ENCODE measurements around the gene TTC7B. TPM values are rescaled to one million over a fixed set of nuclear protein-coding genes. Genes with fewer than 3 reads are reported as not detected.

Gene TTC7B
- total and polyA plus RNA-seq, 2 donors (not counting 1 experiment from before 2014, with no cell fraction given) = 0.36 to 3.2 TPM

- no peak overlapping the region for H3K27ac Mint-ChIP-seq
- 92% methylated on average over 4 of the region's 7 CpGs for WGBS (ENCODE audit: insufficient coverage)
- ATAC-seq (ENCODE audit: low read depth) = no peak
- ChIA-PET CTCF (no interaction called here), POLR2A (no interaction called here)
- Histone ChIP-seq H3K36me3 (replicated peaks in 1 of 2; ENCODE audit: control extremely low read depth in 1 of 2, control insufficient read depth in 1 of 2, extremely low read depth in 1 of 2, insufficient read depth in 2 of 2, low read length in 1 of 2) (no peaks in the 10 kb centered on the region), H3K27ac (ENCODE audit: low read length in 2 of 2) (no peak overlapping the region), H3K4me1 (ENCODE audit: control insufficient read depth in 2 of 2, insufficient read depth in 2 of 2, low read length in 2 of 2) (no peaks in the 10 kb centered on the region), H4K20me1 (ENCODE audit: control insufficient read depth, insufficient read depth, low read length, poor library complexity, severe bottlenecking) (no peaks in the 10 kb centered on the region), H3K4me2 (replicated peaks; ENCODE audit: low read depth, low read length, poor library complexity, severe bottlenecking) (no peak overlapping the region), H2AFZ (ENCODE audit: insufficient read depth, low read depth, low read length, poor library complexity, severe bottlenecking) (no peak overlapping the region), H3K27me3 (replicated peaks in 1 of 4; ENCODE audit: control extremely low read depth in 1 of 4, control insufficient read depth in 3 of 4, insufficient read depth in 4 of 4, low read length in 3 of 4) (no peaks in the 10 kb centered on the region), H3K9me3 (ENCODE audit: control extremely low read depth in 1 of 3, control insufficient read depth in 2 of 3, insufficient read depth in 1 of 3, low read length in 2 of 3) (peaks cover 0 to 3% (median 0%) of the 10 kb centered on the region in 3 donors), H3K4me3 (ENCODE audit: control extremely low read depth in 1 of 5, extremely low read depth in 1 of 5, insufficient read depth in 1 of 5, low read depth in 2 of 5, low read length in 4 of 5) (no peak overlapping the region), H3K9ac (ENCODE audit: low read length) (no peak overlapping the region), H3K79me2 (ENCODE audit: control insufficient read depth, insufficient read depth, low read length) (no peaks in the 10 kb centered on the region)
- intact Hi-C loops (cut with micrococcal nuclease) = loop anchor here (10.0 kb wide), 1 partner anchor 443 kb away; no protein-coding TSS in a partner anchor
- H3K4me3 Mint-ChIP-seq = no peak overlapping the region
- DNase-seq = no peak
- H3K9me3 Mint-ChIP-seq (ENCODE audit: insufficient read depth) = no peaks in the 10 kb centered on the region
- no peaks in the 10 kb centered on the region for H3K27me3 Mint-ChIP-seq
- no peaks in the 10 kb centered on the region for H3K4me1 Mint-ChIP-seq
- TF ChIP-seq CTCF (IDR thresholded peaks at IDR 0.05) = no peak
- TF ChIP-seq EZH2 (IDR thresholded peaks at IDR 0.05; ENCODE audit: borderline replicate concordance, insufficient read depth, low read depth, low read length, poor library complexity, severe bottlenecking) = no peak
Observed at GRCh38 chr14:90557516-90557915, 258.7 kb downstream of the TTC7B start.

GRCh38 chr14:90556666-90557450 lies 259.4 kb downstream of the TTC7B start:
- Histone ChIP-seq H3K9ac (ENCODE audit: low read length) (no peak overlapping the region), H3K27ac (ENCODE audit: low read length in 2 of 2) (no peak overlapping the region), H2AFZ (ENCODE audit: insufficient read depth, low read depth, low read length, poor library complexity, severe bottlenecking) (no peak overlapping the region), H3K27me3 (replicated peaks in 1 of 4; ENCODE audit: control extremely low read depth in 1 of 4, control insufficient read depth in 3 of 4, insufficient read depth in 4 of 4, low read length in 3 of 4) (no peaks in the 10 kb centered on the region), H3K9me3 (ENCODE audit: control extremely low read depth in 1 of 3, control insufficient read depth in 2 of 3, insufficient read depth in 1 of 3, low read length in 2 of 3) (peaks cover 0 to 3% (median 0%) of the 10 kb centered on the region in 3 donors), H3K79me2 (ENCODE audit: control insufficient read depth, insufficient read depth, low read length) (no peaks in the 10 kb centered on the region), H3K4me1 (ENCODE audit: control insufficient read depth in 2 of 2, insufficient read depth in 2 of 2, low read length in 2 of 2) (no peaks in the 10 kb centered on the region), H3K4me3 (ENCODE audit: control extremely low read depth in 1 of 5, extremely low read depth in 1 of 5, insufficient read depth in 1 of 5, low read depth in 2 of 5, low read length in 4 of 5) (no peak overlapping the region), H3K4me2 (replicated peaks; ENCODE audit: low read depth, low read length, poor library complexity, severe bottlenecking) (no peak overlapping the region), H4K20me1 (ENCODE audit: control insufficient read depth, insufficient read depth, low read length, poor library complexity, severe bottlenecking) (no peaks in the 10 kb centered on the region), H3K36me3 (replicated peaks in 1 of 2; ENCODE audit: control extremely low read depth in 1 of 2, control insufficient read depth in 1 of 2, extremely low read depth in 1 of 2, insufficient read depth in 2 of 2, low read length in 1 of 2) (no peaks in the 10 kb centered on the region)
- CTCF ChIA-PET = no interaction called here
- DNase-seq (no peak), ATAC-seq (ENCODE audit: low read depth) (no peak)
- no peaks in the 10 kb centered on the region for H3K4me1 Mint-ChIP-seq
- 92% methylated on average over 12 of the region's 12 CpGs for WGBS (ENCODE audit: insufficient coverage)
- TF ChIP-seq EZH2 (IDR thresholded peaks at IDR 0.05; ENCODE audit: borderline replicate concordance, insufficient read depth, low read depth, low read length, poor library complexity, severe bottlenecking) = no peak
- no peak for TF ChIP-seq CTCF (IDR thresholded peaks at IDR 0.05)
- H3K27me3 Mint-ChIP-seq = no peaks in the 10 kb centered on the region
- no peak overlapping the region for H3K27ac Mint-ChIP-seq
- no peak overlapping the region for H3K4me3 Mint-ChIP-seq
- intact Hi-C loops (cut with micrococcal nuclease) = loop anchor here (10.0 kb wide), 1 partner anchor 442 kb away; no protein-coding TSS in a partner anchor
- no peaks in the 10 kb centered on the region for H3K9me3 Mint-ChIP-seq (ENCODE audit: insufficient read depth)
- POLR2A ChIA-PET = no interaction called here
